A673 (cell line): ENCODE data around the gene DRD4. TPM values are rescaled to one million over a fixed set of nuclear protein-coding genes. Genes with fewer than 3 reads are reported as not detected.

Experiments
- BruUV-seq: library from RNA; stranded (reverse); fragments of 400-500 nt; replicated peaks from 2 replicates; lab custom pipeline; 2021; lab: Mats Ljungman, UMichigan
- CTCF ChIA-PET: fragments of 300-600 bp; sonication (Branson Sonifier 250); formaldehyde crosslinking; loops from one replicate; lab custom pipeline; 2022; ENCODE audit warnings: antibody characterized with exemption; lab: Charles Lee
- POLR2A ChIA-PET: fragments of 300-600 bp; sonication (Branson Sonifier 250); formaldehyde crosslinking; loops from one replicate; lab custom pipeline; 2022; ENCODE audit warnings: antibody characterized with exemption; ENCODE audit not compliant: low non-redundant PET; lab: Charles Lee
- DNase-seq: peaks from one replicate; pipeline ENCODE4 v3.0.0-alpha.2; 2015; ENCODE audit warnings: low spot score
- H3K27ac ChIP-seq: fragments of 200-600 bp; sonication (generic); 2 replicates; pipeline ENCODE4 v1.5.1; 2016; ENCODE audit warnings: mixed run types, low read depth, mild to moderate bottlenecking, mixed read lengths, antibody characterized with exemption, low read length; ENCODE audit not compliant: poor library complexity, severe bottlenecking
- H3K27me3 ChIP-seq: fragments of 200-600 bp; sonication (generic); replicated peaks from 2 replicates; pipeline ENCODE4 v1.6.1; 2017; ENCODE audit warnings: mixed run types, low read depth, mild to moderate bottlenecking, mixed read lengths, antibody characterized with exemption, low read length; ENCODE audit not compliant: insufficient read depth, poor library complexity
- H3K36me3 ChIP-seq: fragments of 200-600 bp; sonication (generic); 2 replicates; pipeline ENCODE4 v1.6.1; 2016; ENCODE audit warnings: mixed run types, mild to moderate bottlenecking, mixed read lengths, antibody characterized with exemption, low read length; ENCODE audit not compliant: insufficient read depth, poor library complexity, severe bottlenecking
- H3K4me1 ChIP-seq: fragments of 200-600 bp; sonication (generic); 2 replicates; pipeline ENCODE4 v1.6.1; 2017; ENCODE audit warnings: mixed run types, mild to moderate bottlenecking, mixed read lengths, antibody characterized with exemption, low read length; ENCODE audit not compliant: insufficient read depth, poor library complexity, severe bottlenecking
- H3K4me3 ChIP-seq: fragments of 200-600 bp; sonication (generic); 2 replicates; pipeline ENCODE4 v1.5.1; 2016; ENCODE audit warnings: low read depth, mixed run types, mild to moderate bottlenecking, mixed read lengths, low read length; ENCODE audit not compliant: poor library complexity, severe bottlenecking
- H3K9me3 ChIP-seq: fragments of 200-600 bp; sonication (generic); 2 replicates; pipeline ENCODE4 v1.6.1; 2016; ENCODE audit warnings: mixed run types, low read depth, mild to moderate bottlenecking, mixed read lengths, antibody characterized with exemption, low read length; ENCODE audit not compliant: poor library complexity, severe bottlenecking
- CTCF ChIP-seq: fragments of 300-800, 200-600 bp; sonication (generic); conservative IDR thresholded peaks from 2 replicates; pipeline ENCODE4 v1.5.1; 2017; ENCODE audit warnings: low read depth, mild to moderate bottlenecking, antibody characterized with exemption, low read length, moderate library complexity, mixed read lengths
- EZH2 ChIP-seq: fragments of 200-600 bp; sonication (generic); IDR thresholded peaks from 2 replicates; pipeline ENCODE4 v1.6.1; 2017; ENCODE audit warnings: borderline replicate concordance, low read depth, mild to moderate bottlenecking, mixed read lengths, antibody characterized with exemption, low read length; ENCODE audit not compliant: poor library complexity, severe bottlenecking
- intact Hi-C: fragments of 100-400 bp; cut with micrococcal nuclease; formaldehyde crosslinking; loops from one replicate; pipeline ENCODE4 v1.10.0; 2022; ENCODE audit not compliant: unreplicated experiment
- total RNA-seq: library from RNA; stranded (reverse); gene quantifications from 2 replicates; pipeline ENCODE4 v1.2.3, GENCODE V29; 2021

The DRD4 gene
- total RNA-seq, 1 experiment from 2014 or later = 3.0 TPM

GRCh38 chr11:596374-596773 lies 40.7 kb upstream of the DRD4 start:
- ChIA-PET CTCF (no interaction called here), POLR2A (no interaction called here)
- Histone ChIP-seq H3K27me3 (no peaks in the 10 kb centered on the region), H3K9me3 (no peaks in the 10 kb centered on the region), H3K4me1 (no peaks in the 10 kb centered on the region), H3K27ac (no peak overlapping the region), H3K4me3 (no peak overlapping the region), H3K36me3 (peaks cover 49% of the 10 kb centered on the region)
- no TSS peak for BruUV-seq
- DNase-seq = no peak
- TF ChIP-seq EZH2 (no peak), CTCF (no peak)
- intact Hi-C loops = no loop called here

- no peaks in the 10 kb centered on the region for H3K4me1 ChIP-seq
- no peak overlapping the region for H3K27ac ChIP-seq
- POLR2A ChIA-PET = no interaction called here
- TF ChIP-seq EZH2 = no peak
- no peak for TF ChIP-seq CTCF
- no peak for DNase-seq
- H3K27me3 ChIP-seq = no peaks in the 10 kb centered on the region
- intact Hi-C loops = no loop called here
- H3K9me3 ChIP-seq = no peaks in the 10 kb centered on the region
- H3K4me3 ChIP-seq = no peak overlapping the region
- peaks cover 54% of the 10 kb centered on the region for H3K36me3 ChIP-seq
- CTCF ChIA-PET = no interaction called here
- no TSS peak for BruUV-seq
Measured at GRCh38 chr11:597166-597725, 39.8 kb upstream of the DRD4 start.

GRCh38 chr11:598005-598680 lies 38.9 kb upstream of the DRD4 start:
- no peaks in the 10 kb centered on the region for H3K4me1 ChIP-seq
- peaks cover 46% of the 10 kb centered on the region for H3K36me3 ChIP-seq
- H3K9me3 ChIP-seq = no peaks in the 10 kb centered on the region
- no peaks in the 10 kb centered on the region for H3K27me3 ChIP-seq
- ChIA-PET CTCF (no interaction called here), POLR2A (no interaction called here)
- intact Hi-C loops = no loop called here
- H3K4me3 ChIP-seq = no peak overlapping the region
- H3K27ac ChIP-seq = no peak overlapping the region
- DNase-seq = no peak
- TF ChIP-seq EZH2 = no peak
- no peak for TF ChIP-seq CTCF
- no TSS peak for BruUV-seq
